Measurements from ENCODE around the gene PPP6C. TPM values are rescaled to one million over a fixed set of nuclear protein-coding genes. Genes with fewer than 3 reads are reported as not detected.

Gene PPP6C
- total RNA-seq, 1 donor, result 40.9 TPM

- TF ChIP-seq CTCF (IDR thresholded peaks at IDR 0.05; ENCODE audit: extremely low read depth, low read depth, low read length), result no peak
- no peak overlapping the region for H3K4me3 ChIP-seq (ENCODE audit: insufficient read depth, low read length)
- H3K27ac ChIP-seq (ENCODE audit: low read depth, low read length), result no peak overlapping the region
- H3K9me3 ChIP-seq (ENCODE audit: low read depth, low read length), result no peaks in the 10 kb centered on the region
- no peaks in the 10 kb centered on the region for H4K20me1 ChIP-seq (ENCODE audit: insufficient read depth, low read length)
- no peak overlapping the region for H3K4me2 ChIP-seq (ENCODE audit: insufficient read depth, low read length)
- no peak for DNase-seq (ENCODE audit: insufficient read length, low spot score, missing footprints)
- H3K36me3 ChIP-seq (ENCODE audit: insufficient read depth, low read length), result peaks cover 28% of the 10 kb centered on the region
- H3K27me3 ChIP-seq (ENCODE audit: insufficient read depth, low read length), result no peaks in the 10 kb centered on the region
- no peak overlapping the region for H2AFZ ChIP-seq (ENCODE audit: low read length)
- peaks cover 9% of the 10 kb centered on the region for H3K4me1 ChIP-seq (ENCODE audit: insufficient read depth, low read length)
- peaks cover 30% of the 10 kb centered on the region for H3K79me2 ChIP-seq (ENCODE audit: insufficient read depth, low read length)
These were observed 33.1 kb downstream of the PPP6C start for GRCh38 chr9:125156551-125156950.

DNA sequence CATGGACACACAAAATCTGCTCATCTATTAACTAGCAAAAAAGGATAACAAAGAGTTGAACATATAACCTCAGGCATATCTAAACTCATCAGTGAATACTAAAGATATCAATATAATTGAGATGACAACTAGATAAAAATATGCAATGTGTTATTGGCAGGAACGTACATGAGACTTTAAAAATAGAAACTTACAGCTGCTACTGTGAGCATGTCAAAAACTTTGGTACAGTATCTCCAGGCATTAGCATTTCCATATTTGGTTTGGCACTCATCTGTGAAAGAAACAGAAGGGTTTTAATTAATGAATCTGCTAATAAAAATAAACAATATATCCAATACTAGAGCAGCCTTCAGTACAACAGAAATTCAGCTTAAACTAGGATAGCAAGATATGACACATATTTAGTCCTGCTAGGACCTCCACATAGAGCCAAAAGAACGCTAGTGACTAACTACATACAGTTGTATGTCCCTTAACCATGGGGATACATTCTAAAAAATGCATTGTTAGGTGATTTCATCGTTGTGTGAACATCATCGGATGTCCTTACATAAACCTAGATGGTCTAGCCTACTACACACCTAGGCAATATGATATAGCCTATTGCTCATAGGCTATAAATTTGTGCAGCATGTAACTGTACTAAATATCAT lies 35.8 kb downstream of the PPP6C start:
- DNase-seq (ENCODE audit: insufficient read length, low spot score, missing footprints), result no peak
- H2AFZ ChIP-seq (ENCODE audit: low read length), result no peak overlapping the region
- H4K20me1 ChIP-seq (ENCODE audit: insufficient read depth, low read length), result peaks cover 3% of the 10 kb centered on the region
- no peaks in the 10 kb centered on the region for H3K9me3 ChIP-seq (ENCODE audit: low read depth, low read length)
- H3K36me3 ChIP-seq (ENCODE audit: insufficient read depth, low read length), result peaks cover 45% of the 10 kb centered on the region
- peaks cover 11% of the 10 kb centered on the region for H3K79me2 ChIP-seq (ENCODE audit: insufficient read depth, low read length)
- no peak for TF ChIP-seq CTCF (IDR thresholded peaks at IDR 0.05; ENCODE audit: extremely low read depth, low read depth, low read length)
- no peak overlapping the region for H3K27ac ChIP-seq (ENCODE audit: low read depth, low read length)
- no peaks in the 10 kb centered on the region for H3K27me3 ChIP-seq (ENCODE audit: insufficient read depth, low read length)
- H3K4me2 ChIP-seq (ENCODE audit: insufficient read depth, low read length), result no peak overlapping the region
- H3K4me1 ChIP-seq (ENCODE audit: insufficient read depth, low read length), result no peaks in the 10 kb centered on the region
- no peak overlapping the region for H3K4me3 ChIP-seq (ENCODE audit: insufficient read depth, low read length)

DNA sequence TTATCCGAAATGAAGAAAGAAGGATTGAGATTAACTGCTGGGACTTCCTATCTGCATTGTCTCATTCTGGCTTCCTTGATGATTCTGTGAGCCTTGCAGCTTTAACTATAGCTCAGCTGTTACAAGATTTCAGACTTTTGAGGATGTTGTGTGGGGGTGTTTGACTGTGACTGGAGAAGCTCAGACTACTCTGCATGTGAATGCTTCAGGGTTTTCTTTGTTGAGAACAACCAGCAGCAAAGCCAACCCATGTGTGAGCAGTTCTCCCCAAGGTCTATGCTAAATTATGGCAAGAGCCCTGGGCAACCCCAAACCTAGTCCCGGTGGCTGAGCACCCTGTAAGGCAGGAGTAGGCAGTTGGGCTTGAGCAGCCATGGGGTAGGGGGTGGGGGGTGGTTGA lies 37.9 kb downstream of the PPP6C start:
- Histone ChIP-seq H4K20me1 (ENCODE audit: insufficient read depth, low read length) (peaks cover 3% of the 10 kb centered on the region), H2AFZ (ENCODE audit: low read length) (no peak overlapping the region), H3K4me2 (ENCODE audit: insufficient read depth, low read length) (no peak overlapping the region), H3K79me2 (ENCODE audit: insufficient read depth, low read length) (no peaks in the 10 kb centered on the region), H3K9me3 (ENCODE audit: low read depth, low read length) (no peaks in the 10 kb centered on the region), H3K27ac (ENCODE audit: low read depth, low read length) (no peak overlapping the region), H3K27me3 (ENCODE audit: insufficient read depth, low read length) (no peaks in the 10 kb centered on the region), H3K4me1 (ENCODE audit: insufficient read depth, low read length) (peaks cover 1% of the 10 kb centered on the region), H3K36me3 (ENCODE audit: insufficient read depth, low read length) (peaks cover 38% of the 10 kb centered on the region), H3K4me3 (ENCODE audit: insufficient read depth, low read length) (no peak overlapping the region)
- no peak for DNase-seq (ENCODE audit: insufficient read length, low spot score, missing footprints)
- TF ChIP-seq CTCF (IDR thresholded peaks at IDR 0.05; ENCODE audit: extremely low read depth, low read depth, low read length), result no peak

DNA sequence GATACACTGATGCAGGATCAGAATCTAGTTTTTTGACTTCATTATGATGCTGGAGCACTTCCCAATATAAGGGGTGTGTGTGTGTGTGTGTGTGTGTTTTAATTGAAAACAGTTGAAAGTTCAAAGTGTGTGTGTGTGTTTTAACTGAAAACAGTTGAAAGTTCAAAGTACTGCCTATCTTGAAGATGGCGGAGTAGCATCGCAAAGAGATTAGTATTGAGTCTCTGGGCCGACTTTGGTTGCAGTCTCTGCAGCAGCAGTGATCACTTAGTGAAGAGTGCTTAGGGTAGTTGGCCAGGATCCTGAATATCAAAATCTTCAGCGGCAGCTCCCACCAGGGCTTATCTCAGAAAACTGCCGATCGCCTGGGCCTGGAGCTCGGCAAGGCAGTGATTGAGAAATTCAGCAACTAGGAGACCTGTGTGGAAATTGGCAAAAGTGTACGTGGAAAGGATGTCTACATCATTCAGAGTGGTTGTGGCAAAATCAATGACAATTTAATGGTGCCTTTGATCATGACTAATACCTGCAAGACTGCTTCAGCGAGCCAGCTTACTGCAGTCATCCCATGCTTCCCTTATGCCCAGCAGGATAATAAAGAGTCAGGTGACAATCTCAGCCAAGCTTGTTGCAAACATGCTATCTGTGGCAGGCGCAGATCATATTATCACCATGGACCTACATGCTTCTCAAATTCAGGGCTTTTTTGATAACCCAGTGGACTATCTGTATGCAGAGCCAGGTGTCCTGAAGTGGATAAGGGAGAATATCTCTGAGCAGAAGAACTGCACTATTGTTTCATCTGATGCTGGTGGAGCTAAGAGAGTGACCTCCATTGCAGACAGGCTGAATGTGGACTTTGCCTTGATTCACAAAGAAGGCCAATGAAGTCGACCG lies 39.0 kb downstream of the PPP6C start:
- no peak overlapping the region for H3K4me3 ChIP-seq (ENCODE audit: insufficient read depth, low read length)
- TF ChIP-seq CTCF (IDR thresholded peaks at IDR 0.05; ENCODE audit: extremely low read depth, low read depth, low read length), result no peak
- H4K20me1 ChIP-seq (ENCODE audit: insufficient read depth, low read length), result peaks cover 3% of the 10 kb centered on the region
- H3K79me2 ChIP-seq (ENCODE audit: insufficient read depth, low read length), result no peaks in the 10 kb centered on the region
- DNase-seq (ENCODE audit: insufficient read length, low spot score, missing footprints), result no peak
- H3K4me2 ChIP-seq (ENCODE audit: insufficient read depth, low read length), result no peak overlapping the region
- H2AFZ ChIP-seq (ENCODE audit: low read length), result no peak overlapping the region
- peaks cover 38% of the 10 kb centered on the region for H3K36me3 ChIP-seq (ENCODE audit: insufficient read depth, low read length)
- H3K9me3 ChIP-seq (ENCODE audit: low read depth, low read length), result no peaks in the 10 kb centered on the region
- H3K27ac ChIP-seq (ENCODE audit: low read depth, low read length), result no peak overlapping the region
- peaks cover 11% of the 10 kb centered on the region for H3K4me1 ChIP-seq (ENCODE audit: insufficient read depth, low read length)
- H3K27me3 ChIP-seq (ENCODE audit: insufficient read depth, low read length), result no peaks in the 10 kb centered on the region

Data from osteoblast (primary cell).